Smooth muscle cell of the brain vasculature (primary cell): Measurements from ENCODE around the gene ITPR2.
"Not testable (repeated sequence)": the region's sequence is repeated elsewhere in the genome, so short reads cannot be mapped to it uniquely, and the experiment has no call there.

Experiments
- DNase-seq: peaks from one replicate; pipeline ENCODE4 v3.0.0-alpha.2; 2012; ENCODE audit warnings: low read depth, low spot score

Gene ITPR2

GRCh38 chr12:26760657-26761293 lies 72.2 kb downstream of the ITPR2 start:
- no peak for DNase-seq

GRCh38 chr12:26755362-26755761 lies 77.6 kb downstream of the ITPR2 start:
- not testable (repeated sequence) for DNase-seq

GRCh38 chr12:26754148-26754547 lies 78.8 kb downstream of the ITPR2 start:
- no peak for DNase-seq

- DNase-seq = no peak
Observed at GRCh38 chr12:26751179-26751578, 81.8 kb downstream of the ITPR2 start.

- no peak for DNase-seq
Observed at GRCh38 chr12:26750531-26751175, 82.3 kb downstream of the ITPR2 start.

- no peak for DNase-seq
Observed at GRCh38 chr12:26749781-26750180, 83.2 kb downstream of the ITPR2 start.

GRCh38 chr12:26748741-26749431 lies 84.1 kb downstream of the ITPR2 start:
- DNase-seq = peak; percentile 71

GRCh38 chr12:26748412-26748740 lies 84.6 kb downstream of the ITPR2 start:
- no peak for DNase-seq

- DNase-seq = no peak
Observed at GRCh38 chr12:26746121-26746714, 86.8 kb downstream of the ITPR2 start.

GRCh38 chr12:26744697-26745440 lies 88.1 kb downstream of the ITPR2 start:
- DNase-seq = no peak

- no peak for DNase-seq
Observed at GRCh38 chr12:26744042-26744626, 88.9 kb downstream of the ITPR2 start.

- DNase-seq = no peak
Observed at GRCh38 chr12:26741584-26742227, 91.3 kb downstream of the ITPR2 start.

GRCh38 chr12:26740991-26741390 lies 92.0 kb downstream of the ITPR2 start:
- no peak for DNase-seq

GRCh38 chr12:26740348-26740747 lies 92.6 kb downstream of the ITPR2 start:
- DNase-seq = no peak

- DNase-seq = no peak
Observed at GRCh38 chr12:26737487-26738030, 95.4 kb downstream of the ITPR2 start.

GRCh38 chr12:26736563-26737486 lies 96.2 kb downstream of the ITPR2 start:
- DNase-seq = peak; percentile 58

- DNase-seq = no peak
Observed at GRCh38 chr12:26735249-26735639, 97.8 kb downstream of the ITPR2 start.

GRCh38 chr12:26734510-26735248 lies 98.3 kb downstream of the ITPR2 start:
- DNase-seq = no peak
